LNCaP clone FGC (cell line): Measurements from ENCODE around the gene TRIM2.

Experiments
- DNase-seq: peaks from one replicate; pipeline ENCODE4 v3.0.0-alpha.2; 2011; ENCODE audit warnings: low read depth
- H3K4me3 ChIP-seq: 2 replicates; pipeline ENCODE4 v1.5.1; 2011; ENCODE audit warnings: mild to moderate bottlenecking, low read depth, low read length, control low read depth
- TF ChIP-seq, protein P1 (sequence below): IDR thresholded peaks from 2 replicates; pipeline ENCODE4 v1.5.1; 2012; ENCODE audit warnings: mild to moderate bottlenecking; ENCODE audit not compliant: control insufficient read depth, insufficient read depth; ENCODE audit errors: extremely low read depth

Gene TRIM2

DNA sequence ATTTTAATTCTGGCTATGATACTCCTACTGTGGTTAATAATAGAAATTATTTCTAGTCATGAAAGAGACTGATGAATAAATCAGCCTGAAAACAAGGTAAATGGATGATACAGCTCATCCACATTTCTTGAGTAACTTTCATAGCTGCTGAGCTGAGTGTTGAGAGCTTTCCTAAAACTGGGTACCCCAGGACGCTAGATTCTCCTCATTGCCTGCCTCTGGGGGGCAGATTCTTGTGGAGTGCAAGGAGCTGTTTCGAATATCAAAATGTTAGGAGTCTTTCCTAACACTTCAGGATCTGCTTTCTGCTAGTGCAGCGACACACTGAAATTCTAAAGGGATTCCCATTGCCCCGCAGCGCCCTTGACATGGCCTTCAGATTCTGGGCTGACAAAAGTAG, 142.3 kb downstream of the TRIM2 start:
- no peak for DNase-seq
- no peak overlapping the region for H3K4me3 ChIP-seq
- TF ChIP-seq, protein P1, sequence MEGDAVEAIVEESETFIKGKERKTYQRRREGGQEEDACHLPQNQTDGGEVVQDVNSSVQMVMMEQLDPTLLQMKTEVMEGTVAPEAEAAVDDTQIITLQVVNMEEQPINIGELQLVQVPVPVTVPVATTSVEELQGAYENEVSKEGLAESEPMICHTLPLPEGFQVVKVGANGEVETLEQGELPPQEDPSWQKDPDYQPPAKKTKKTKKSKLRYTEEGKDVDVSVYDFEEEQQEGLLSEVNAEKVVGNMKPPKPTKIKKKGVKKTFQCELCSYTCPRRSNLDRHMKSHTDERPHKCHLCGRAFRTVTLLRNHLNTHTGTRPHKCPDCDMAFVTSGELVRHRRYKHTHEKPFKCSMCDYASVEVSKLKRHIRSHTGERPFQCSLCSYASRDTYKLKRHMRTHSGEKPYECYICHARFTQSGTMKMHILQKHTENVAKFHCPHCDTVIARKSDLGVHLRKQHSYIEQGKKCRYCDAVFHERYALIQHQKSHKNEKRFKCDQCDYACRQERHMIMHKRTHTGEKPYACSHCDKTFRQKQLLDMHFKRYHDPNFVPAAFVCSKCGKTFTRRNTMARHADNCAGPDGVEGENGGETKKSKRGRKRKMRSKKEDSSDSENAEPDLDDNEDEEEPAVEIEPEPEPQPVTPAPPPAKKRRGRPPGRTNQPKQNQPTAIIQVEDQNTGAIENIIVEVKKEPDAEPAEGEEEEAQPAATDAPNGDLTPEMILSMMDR: no peak

DNA sequence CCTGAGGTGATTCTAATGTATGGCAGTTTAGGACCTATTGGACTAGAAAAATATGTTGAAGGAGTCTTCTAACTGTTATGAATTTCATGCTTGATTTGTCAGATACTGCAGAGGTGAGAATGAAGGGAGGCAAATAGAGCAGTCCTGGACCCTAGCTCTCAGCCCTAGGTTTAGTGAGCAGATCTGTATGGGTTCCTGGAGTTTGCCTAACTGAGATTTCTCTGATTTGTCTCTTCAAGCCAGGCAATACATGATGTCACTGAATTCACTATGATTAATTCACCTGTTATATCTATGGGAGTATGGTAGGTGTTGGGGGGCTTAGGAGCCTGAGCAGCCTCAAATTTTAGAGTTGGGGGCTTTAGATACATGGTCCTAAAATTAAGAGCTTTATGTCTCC, 142.9 kb downstream of the TRIM2 start:
- DNase-seq: no peak
- TF ChIP-seq, protein P1: no peak
- H3K4me3 ChIP-seq: no peak overlapping the region

DNA sequence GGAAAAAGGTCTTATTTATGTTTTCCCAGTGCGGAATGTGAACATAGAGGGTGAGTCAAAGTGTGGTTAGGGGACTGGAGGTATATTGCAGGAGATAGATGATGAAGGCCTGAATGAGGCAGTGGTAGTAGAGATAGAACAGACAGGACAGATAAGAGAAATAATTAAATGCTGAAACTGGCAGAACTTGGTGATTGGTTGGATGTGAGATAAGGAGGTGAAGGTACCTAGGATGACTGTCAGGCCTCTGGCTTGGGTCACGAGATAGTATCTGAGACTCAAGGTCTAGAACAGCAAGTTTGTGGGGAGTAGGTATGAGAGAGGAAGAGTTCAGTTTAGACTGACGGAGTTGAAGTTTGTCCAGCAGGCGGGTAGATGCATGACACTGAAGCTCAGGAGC, 143.8 kb downstream of the TRIM2 start:
- TF ChIP-seq, protein P1: no peak
- no peak for DNase-seq
- H3K4me3 ChIP-seq: no peak overlapping the region

DNA sequence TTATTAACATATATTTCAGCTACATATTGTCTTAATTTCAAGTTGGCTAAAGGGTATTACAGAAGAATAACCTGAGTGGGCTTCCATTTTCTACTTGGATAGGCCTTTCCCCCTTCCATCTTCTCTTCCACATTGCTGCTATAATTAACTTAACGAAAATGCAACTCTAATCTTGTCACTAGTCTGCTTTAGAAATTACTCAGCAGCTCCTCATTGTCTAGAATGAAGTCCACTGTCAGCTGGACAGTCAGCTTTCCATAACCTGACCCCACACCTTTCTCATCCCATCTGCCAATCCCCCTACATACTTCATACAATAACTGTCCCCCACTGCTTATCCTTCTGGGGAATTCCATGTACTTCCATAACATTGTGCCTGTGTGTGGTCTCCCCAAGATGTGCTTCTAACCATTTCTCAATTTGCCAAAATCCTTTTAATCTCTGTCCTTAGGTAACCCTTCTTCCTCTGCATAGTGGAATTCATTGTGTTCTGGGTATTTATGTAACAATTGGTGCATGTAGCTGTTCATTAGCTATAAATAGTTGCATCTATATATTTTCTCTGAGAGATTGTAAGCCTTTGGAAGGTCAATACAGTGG, 145.1 kb downstream of the TRIM2 start:
- TF ChIP-seq, protein P1: no peak
- DNase-seq: no peak
- no peak overlapping the region for H3K4me3 ChIP-seq

DNA sequence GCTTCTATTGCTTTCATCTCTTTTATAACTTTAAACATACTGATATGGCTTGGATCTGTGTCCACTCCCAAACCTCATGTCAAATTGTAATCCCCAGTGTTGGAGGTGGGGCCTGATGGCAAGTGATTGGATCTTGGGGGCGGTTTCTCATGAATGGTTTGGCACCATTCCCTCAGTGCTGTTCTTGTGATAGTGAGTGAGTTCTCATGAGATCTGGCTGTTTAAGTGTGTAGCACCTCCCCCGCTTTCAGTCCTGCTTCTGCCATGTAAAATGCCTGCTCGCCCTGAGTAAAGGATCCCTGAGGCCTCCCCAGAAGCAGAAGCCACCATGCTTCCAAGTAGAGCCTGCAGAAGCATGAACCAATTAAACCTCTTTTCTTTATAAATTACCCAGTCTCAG, 157.9 kb downstream of the TRIM2 start:
- TF ChIP-seq, protein P1: no peak
- DNase-seq: no peak

DNA sequence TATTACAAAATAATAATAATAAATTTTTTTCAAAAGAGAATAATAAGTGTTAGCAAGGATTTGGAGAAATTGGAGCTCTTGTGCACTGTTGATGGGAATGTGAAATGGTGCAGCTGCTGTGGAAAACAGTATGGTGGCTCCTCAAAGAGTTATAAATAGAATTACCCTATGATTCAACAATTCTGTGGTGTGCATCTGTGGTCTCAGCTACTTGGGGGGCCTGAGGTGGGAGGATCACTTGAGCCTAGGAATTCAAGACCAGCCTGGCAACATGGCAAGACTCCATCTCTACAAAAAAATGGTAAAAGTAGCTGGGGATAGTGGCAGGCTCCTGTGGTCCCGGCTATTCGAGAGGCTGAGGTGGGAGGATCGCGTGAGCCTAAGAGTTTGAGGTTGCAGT, 159.8 kb downstream of the TRIM2 start:
- no peak for DNase-seq
- H3K4me3 ChIP-seq: no peak overlapping the region
- TF ChIP-seq, protein P1: no peak

More for the DNA sequence above, 157.9 kb downstream of the TRIM2 start:
- H3K4me3 ChIP-seq: no peak overlapping the region

DNA sequence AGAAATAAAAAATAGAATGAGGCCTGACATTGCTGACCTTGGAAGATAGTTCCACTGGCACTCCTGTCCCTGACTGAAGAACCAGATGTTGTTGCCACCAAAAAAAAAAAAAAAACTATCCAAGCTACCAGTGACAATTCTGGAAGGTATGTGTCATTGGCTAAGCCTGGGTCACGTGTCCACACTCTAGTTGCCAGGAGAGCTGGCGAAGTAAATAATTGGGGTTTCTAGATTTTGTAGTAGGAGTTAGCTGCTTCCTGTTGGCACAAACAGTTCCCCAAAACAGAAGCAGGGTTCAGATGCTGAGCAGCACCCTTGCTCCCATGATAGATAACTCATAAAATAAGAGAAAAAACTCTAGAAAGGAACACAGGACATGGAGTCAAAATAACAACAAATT, 160.8 kb downstream of the TRIM2 start:
- no peak for DNase-seq
- TF ChIP-seq, protein P1: no peak
- no peak overlapping the region for H3K4me3 ChIP-seq
